DOHH2 (cell line): ENCODE measurements around the gene SMC6.

Source experiments
- EZH2phosphoT487 ChIP-seq: fragments of 200-600 bp; sonication (generic); IDR thresholded peaks from 2 replicates; pipeline ENCODE4 v1.6.1; 2017; ENCODE audit warnings: borderline replicate concordance, mild to moderate bottlenecking, antibody characterized with exemption, low read length, moderate library complexity, mixed read lengths
- TF ChIP-seq, protein P1 (sequence below): fragments of 200-600 bp; sonication (generic); IDR thresholded peaks from one replicate; pipeline ENCODE4 v1.5.1; 2014; ENCODE audit warnings: antibody characterized with exemption, mild to moderate bottlenecking, low read depth, low read length; ENCODE audit not compliant: poor library complexity, severe bottlenecking

DNA sequence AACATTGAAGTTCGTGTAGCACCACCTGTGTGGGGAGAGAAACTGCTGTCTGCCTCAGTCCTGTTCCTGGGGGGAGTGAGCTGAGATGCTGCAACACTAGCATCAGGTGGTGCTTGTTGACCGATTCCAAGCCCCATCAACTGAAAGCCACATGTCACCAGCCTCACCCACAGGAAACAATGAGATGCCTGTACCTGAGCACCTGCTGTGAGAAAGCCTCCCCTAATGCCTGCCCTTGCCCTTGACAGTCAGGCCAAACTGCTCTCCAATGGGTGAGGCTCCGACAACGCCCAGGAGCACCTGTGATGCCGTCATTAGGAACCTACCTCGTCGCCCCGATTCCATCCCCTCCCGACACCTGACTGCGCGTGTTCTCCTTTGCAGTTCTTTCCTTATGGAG, 104.6 kb downstream of the SMC6 start:
- TF ChIP-seq, protein P1, sequence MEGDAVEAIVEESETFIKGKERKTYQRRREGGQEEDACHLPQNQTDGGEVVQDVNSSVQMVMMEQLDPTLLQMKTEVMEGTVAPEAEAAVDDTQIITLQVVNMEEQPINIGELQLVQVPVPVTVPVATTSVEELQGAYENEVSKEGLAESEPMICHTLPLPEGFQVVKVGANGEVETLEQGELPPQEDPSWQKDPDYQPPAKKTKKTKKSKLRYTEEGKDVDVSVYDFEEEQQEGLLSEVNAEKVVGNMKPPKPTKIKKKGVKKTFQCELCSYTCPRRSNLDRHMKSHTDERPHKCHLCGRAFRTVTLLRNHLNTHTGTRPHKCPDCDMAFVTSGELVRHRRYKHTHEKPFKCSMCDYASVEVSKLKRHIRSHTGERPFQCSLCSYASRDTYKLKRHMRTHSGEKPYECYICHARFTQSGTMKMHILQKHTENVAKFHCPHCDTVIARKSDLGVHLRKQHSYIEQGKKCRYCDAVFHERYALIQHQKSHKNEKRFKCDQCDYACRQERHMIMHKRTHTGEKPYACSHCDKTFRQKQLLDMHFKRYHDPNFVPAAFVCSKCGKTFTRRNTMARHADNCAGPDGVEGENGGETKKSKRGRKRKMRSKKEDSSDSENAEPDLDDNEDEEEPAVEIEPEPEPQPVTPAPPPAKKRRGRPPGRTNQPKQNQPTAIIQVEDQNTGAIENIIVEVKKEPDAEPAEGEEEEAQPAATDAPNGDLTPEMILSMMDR = no peak
- no peak for TF ChIP-seq EZH2phosphoT487
